ENCODE data around the gene LAG3.

LAG3 gene

GRCh38 chr12:6753772-6754356 is 18.5 kb upstream of the LAG3 start:
- no peak for DNase-seq

- DNase-seq = no peak
Measured at GRCh38 chr12:6754411-6754810, 17.9 kb upstream of the LAG3 start.

DNA sequence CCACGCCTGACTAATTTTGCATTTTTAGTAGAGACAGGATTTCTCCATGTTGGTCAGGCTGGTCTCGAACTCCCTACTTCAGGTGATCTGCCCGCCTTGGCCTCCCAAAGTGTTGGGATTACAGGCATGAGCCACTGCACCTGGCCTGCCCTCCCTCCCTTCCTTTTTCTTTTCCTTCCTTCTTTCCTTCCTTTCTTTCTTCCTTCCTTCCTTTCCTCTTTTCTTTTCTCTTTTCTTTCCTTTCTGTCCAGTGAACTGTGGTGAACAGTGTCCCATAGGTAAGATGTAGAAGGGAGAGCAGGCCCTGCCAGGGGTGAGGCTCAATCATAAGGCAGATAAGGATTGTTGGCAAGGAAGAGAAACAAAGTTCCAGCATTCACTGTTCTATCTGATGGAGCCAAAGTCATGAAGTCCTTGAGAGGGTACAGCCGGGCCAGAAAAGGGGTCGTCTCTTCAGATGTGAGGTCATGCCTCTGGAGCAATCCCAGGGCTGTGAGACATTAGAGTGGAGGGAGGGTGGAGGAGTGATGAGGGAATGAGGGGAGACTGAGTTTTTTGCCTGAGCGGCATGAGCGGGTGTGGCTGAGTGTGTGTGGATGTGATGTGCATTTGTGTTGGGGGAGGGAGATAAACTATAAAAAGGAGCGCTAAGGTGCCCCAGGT is 15.2 kb upstream of the LAG3 start:
- no peak for DNase-seq

GRCh38 chr12:6758506-6759095 is 13.7 kb upstream of the LAG3 start:
- DNase-seq = no peak

DNA sequence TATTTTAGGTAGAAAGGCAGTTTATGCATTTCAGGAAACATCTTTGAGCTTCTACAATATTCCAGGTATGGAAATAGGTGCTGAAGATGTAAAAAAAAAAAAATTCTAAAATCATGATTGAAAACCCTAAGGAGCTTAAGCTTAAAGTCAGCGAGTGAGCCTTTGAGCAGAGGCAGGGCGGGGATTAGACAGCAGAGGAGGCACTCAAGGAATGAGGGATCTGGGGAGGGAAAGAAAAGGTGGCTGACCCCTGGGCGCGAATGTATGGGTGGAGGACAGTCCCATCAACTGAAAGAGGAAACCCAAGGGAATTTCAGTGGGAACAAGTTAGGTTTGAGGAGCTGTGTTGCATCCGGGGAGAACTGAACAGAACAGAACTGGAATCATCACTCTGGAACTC is 12.6 kb upstream of the LAG3 start:
- DNase-seq = no peak

DNA sequence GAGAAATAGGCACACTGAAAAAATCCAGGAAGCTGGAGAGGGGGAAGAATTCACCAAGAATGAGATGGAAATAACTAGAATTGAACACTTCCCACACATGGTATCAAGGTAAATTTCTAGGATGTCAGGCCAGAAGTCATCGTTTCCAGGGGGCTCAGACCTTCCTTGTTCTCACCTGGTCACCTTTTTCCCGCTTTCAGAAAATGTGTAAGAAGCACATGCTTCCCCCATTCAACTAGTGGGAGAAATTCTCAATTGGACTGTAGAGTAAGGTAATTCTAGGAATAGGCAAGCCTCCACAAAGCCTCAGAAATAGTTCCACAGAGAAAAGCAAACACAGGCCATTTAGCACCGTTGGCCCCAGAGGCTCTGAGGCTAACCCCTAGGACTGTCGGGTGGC is 8.9 kb upstream of the LAG3 start:
- no peak for DNase-seq

GRCh38 chr12:6764011-6764828 is 8.1 kb upstream of the LAG3 start:
- DNase-seq = peak; percentile 99

GRCh38 chr12:6765048-6765633 is 7.2 kb upstream of the LAG3 start:
- DNase-seq = no peak

- peak; percentile 41 for DNase-seq
Measured at GRCh38 chr12:6765634-6766581, 6.4 kb upstream of the LAG3 start, which contains the start of gene PTMS. Gene PTMS (plus strand): TSS chr12:6766363. CDS start chr12:6766706, 343 bp downstream.

- no peak for DNase-seq
Measured at GRCh38 chr12:6766651-6767349, 5.5 kb upstream of the LAG3 start.

- DNase-seq = no peak
Measured at GRCh38 chr12:6767353-6768319, 4.7 kb upstream of the LAG3 start.

DNA sequence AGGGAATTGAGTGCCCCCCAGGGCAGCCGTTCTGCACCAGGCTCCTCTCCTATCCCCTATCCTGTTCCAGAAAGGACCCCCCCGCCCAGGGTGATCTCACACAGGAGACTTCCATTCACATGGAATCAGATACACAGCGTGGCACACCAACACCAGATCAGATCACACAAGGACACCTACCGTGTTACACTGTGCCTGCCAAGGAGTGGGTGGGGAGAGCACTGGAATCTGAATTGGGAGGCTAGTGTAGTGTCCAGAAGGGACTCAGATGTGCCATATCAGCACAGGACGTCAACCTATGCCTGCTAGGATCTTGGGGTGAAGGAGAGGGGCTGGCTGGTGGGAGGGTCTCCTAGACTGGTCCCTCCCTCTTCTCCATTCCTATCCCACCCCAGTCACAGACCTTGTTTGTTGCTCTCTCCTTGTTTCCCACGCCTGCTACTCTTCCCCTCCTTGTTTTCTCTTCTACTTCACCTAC is 3.8 kb upstream of the LAG3 start:
- no peak for DNase-seq

DNA sequence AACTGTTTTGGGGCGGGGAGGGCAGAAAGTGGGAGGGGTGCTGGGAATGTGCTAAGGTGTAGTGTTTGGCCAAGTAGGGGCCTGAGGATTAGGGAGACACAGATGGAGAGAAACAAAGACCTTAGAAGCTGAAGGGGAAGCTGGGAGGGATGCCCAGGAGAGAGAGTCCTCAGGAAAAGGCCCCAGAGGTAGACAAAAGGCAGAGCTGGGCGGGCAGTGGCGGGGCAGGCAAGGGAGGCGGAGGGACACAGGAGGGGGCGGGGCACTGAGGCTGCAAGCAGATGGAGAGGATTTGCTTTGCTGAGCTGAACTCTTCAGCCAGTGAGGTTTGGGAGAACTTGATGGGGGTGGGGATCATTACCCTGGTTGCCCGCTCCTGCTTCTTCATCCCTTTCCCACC is 3.3 kb upstream of the LAG3 start:
- DNase-seq = no peak

GRCh38 chr12:6769666-6770065 is 2.7 kb upstream of the LAG3 start:
- no peak for DNase-seq

DNA sequence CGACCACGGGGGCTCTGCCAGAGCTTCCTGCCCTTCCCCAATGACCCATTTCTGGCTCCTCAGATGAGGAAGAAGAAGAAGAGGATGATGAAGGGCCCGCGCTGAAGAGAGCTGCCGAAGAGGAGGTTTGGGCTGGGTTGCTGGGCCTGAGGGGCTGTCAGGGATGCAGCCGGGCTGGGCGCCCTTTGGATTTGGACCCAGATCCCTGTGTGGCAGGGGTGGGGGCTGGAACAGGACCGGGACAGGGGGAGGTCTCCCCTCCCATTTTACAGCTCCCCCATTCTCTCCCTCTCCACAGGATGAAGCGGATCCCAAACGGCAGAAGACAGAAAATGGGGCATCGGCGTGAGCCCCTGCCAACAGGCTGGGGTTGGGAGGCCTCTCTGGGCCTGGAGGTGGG is 2.2 kb upstream of the LAG3 start:
- DNase-seq = no peak

- no peak for DNase-seq
Measured at GRCh38 chr12:6770600-6770999, 1.7 kb upstream of the LAG3 start.

DNA sequence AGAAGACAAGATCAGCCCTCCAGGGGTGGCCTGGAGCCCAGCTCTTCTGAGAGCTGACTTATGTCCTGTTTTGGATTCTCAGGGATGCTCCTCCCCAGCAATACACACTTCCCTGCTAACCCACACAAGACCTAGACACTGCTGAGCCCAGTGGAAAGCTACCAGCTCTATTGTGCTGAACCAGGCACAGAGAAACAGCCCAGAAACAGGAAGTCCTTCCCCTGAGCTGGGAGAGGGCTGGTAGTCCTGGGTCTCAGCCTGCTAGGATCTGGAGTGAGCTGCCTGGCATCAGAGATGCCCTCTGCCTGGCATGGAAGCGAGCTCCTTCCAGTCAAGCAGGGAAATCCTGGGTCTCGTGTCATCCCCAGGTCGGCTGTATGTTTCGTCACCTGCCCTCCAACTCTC is 1.2 kb upstream of the LAG3 start:
- DNase-seq = no peak

DNA sequence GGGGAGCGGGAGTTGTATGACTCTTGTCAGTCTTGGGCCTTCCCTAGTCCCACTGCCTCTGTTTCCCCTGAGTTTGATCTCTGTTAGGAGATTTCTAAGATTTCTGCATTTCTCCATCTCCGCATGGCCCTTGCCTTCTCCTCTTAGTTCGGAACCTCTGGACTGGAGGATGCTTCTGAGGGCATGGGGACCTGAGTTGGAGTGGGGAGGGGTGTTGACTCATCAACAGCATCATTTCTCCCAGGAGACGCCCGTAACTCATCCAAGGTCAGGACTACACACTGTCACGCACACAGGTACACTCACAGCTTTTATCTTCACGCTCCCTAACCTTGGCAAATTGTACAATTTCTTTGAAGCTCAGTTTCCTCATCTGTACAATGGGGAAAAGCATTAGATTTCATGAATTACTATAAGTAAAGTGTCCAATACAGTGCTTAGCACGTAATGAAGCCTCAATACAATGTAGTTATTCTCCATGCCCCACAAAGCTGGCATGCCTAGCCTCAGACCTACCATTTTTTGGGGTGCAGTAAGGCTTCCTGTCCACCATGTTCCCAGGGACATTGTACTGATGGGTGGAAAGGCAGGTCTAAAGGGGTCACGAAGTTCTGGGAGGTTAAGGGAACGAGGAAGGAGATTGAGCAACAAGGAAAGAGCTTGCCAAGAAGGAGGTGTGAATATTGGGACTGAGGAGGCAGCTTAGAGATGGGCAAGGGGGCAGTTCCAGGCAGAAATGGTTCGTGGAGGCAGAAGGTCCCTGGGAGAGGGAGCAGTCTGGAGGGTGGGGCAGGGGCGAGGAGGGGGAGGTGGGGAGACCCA is 600 bp upstream of the LAG3 start:
- DNase-seq = no peak
